Measurements from ENCODE around the gene KCNE3. TPM values are rescaled to one million over a fixed set of nuclear protein-coding genes. Genes with fewer than 3 reads are reported as not detected.

KCNE3 gene
- total and polyA plus RNA-seq, 2 of the 13 experiments (the other 11 are each of a cell fraction or from before 2014, with no cell fraction given) = 0.33 to 2.2 TPM

- TF ChIP-seq ZNF784 (CRISPR knock-in tag; IDR thresholded peaks at IDR 0.05; ENCODE audit: borderline replicate concordance) = peak; percentile 86
- 0 out of 2 replicates have a peak, but pooled peaks have one; percentile 63 for TF ChIP-seq ARID2 (CRISPR knock-in tag; IDR thresholded peaks at IDR 0.05; ENCODE audit: borderline replicate concordance)
- no peak for TF ChIP-seq RFXANK (CRISPR knock-in tag; IDR thresholded peaks at IDR 0.05)
- TF ChIP-seq ZMAT5 (CRISPR knock-in tag; IDR thresholded peaks at IDR 0.05; ENCODE audit: borderline replicate concordance, low read depth) = no peak
- peak; percentile 39; the same call in 1 of the 2 replicates for TF ChIP-seq IKZF5 (CRISPR knock-in tag; IDR thresholded peaks at IDR 0.05)
- no peak; the same call in 1 of the 2 replicates for TF ChIP-seq ZNF503 (CRISPR knock-in tag; IDR thresholded peaks at IDR 0.05)
- no peak for TF ChIP-seq ZNF652 (CRISPR knock-in tag; IDR thresholded peaks at IDR 0.05; ENCODE audit: borderline replicate concordance, low read depth)
- no peak for TF ChIP-seq CSRNP2 (CRISPR knock-in tag; conservative IDR thresholded peaks at IDR 0.05; ENCODE audit: low read depth)
- TF ChIP-seq CTCF (CRISPR knock-in tag; IDR thresholded peaks at IDR 0.05) = no peak; the same call in 1 of the 2 replicates
- peak; percentile 84 for TF ChIP-seq HDAC1 (CRISPR knock-in tag; IDR thresholded peaks at IDR 0.05)
- TF ChIP-seq ZNF790 (CRISPR knock-in tag; IDR thresholded peaks at IDR 0.05; ENCODE audit: borderline replicate concordance) = peak; percentile 96
- no peak for TF ChIP-seq KLF15 (CRISPR knock-in tag; IDR thresholded peaks at IDR 0.05; ENCODE audit: borderline replicate concordance)
- TF ChIP-seq THAP8 (CRISPR knock-in tag; IDR thresholded peaks at IDR 0.05; ENCODE audit: borderline replicate concordance) = no peak
- TF ChIP-seq GLMP (CRISPR knock-in tag; IDR thresholded peaks at IDR 0.05; ENCODE audit: borderline replicate concordance) = no peak
- 0 out of 2 replicates have a peak, but pooled peaks have one; percentile 60 for TF ChIP-seq RELA (CRISPR knock-in tag; IDR thresholded peaks at IDR 0.05)
- peak; percentile 84 for TF ChIP-seq MED8 (CRISPR knock-in tag; IDR thresholded peaks at IDR 0.05; ENCODE audit: insufficient replicate concordance)
Measured at GRCh38 chr11:74492974-74493790, 25.8 kb upstream of the KCNE3 start, which contains the start of gene LIPT2 (continued).

Measured in HepG2 (cell line).